K562 (cell line): ENCODE results near the gene EXOC3L1. TPM values are rescaled to one million over a fixed set of nuclear protein-coding genes. Genes with fewer than 3 reads are reported as not detected.

ENCODE experiments used
- ARID3B ChIP-seq: fragments of 250-450 bp; sonication (Bioruptor Pico); IDR thresholded peaks from 2 replicates; pipeline ENCODE4 v1.4.0; 2020; ENCODE audit warnings: borderline replicate concordance
- ATF4 ChIP-seq: fragments of 450-650 bp; formaldehyde crosslinking; IDR thresholded peaks from 2 replicates; pipeline ENCODE4 v1.4.0; 2022; ENCODE audit warnings: mild to moderate bottlenecking, moderate library complexity
- CBX8 ChIP-seq: fragments of 200-600 bp; sonication (generic); IDR thresholded peaks from 2 replicates; pipeline ENCODE4 v1.6.1; 2012; ENCODE audit warnings: borderline replicate concordance, mixed run types, low read depth, mild to moderate bottlenecking, moderate library complexity, mixed read lengths, low read length, control low read depth, inconsistent platforms; ENCODE audit not compliant: poor library complexity, severe bottlenecking; ENCODE audit errors: extremely low read depth
- CXXC5 ChIP-seq: fragments of 250-450 bp; sonication (Bioruptor Pico); IDR thresholded peaks from 2 replicates; pipeline ENCODE4 v1.8.0; 2022; ENCODE audit warnings: inconsistent platforms, mild to moderate bottlenecking, moderate library complexity
- EGR1 ChIP-seq: fragments of 450-650 bp; conservative IDR thresholded peaks from 2 replicates; pipeline ENCODE4 v1.6.1; 2017; ENCODE audit warnings: mild to moderate bottlenecking
- HNRNPLL ChIP-seq: fragments of 200-400 bp; formaldehyde crosslinking; IDR thresholded peaks from 2 replicates; pipeline ENCODE4 v1.6.1; 2017; ENCODE audit warnings: low read length, low read depth, mild to moderate bottlenecking; ENCODE audit not compliant: poor library complexity, severe bottlenecking
- MAFK ChIP-seq: IDR thresholded peaks from 2 replicates; pipeline ENCODE4 v1.6.1; 2011; ENCODE audit warnings: low read length, improper control_type of control experiment
- POLR2H ChIP-seq: IDR thresholded peaks from 2 replicates; pipeline ENCODE4 v1.6.1; 2016; ENCODE audit warnings: missing genetic modification characterization, low read depth, mild to moderate bottlenecking, control low read depth, missing compliant biosample characterization, moderate library complexity
- POU5F1 ChIP-seq: fragments of 150-350 bp; IDR thresholded peaks from 2 replicates; pipeline ENCODE4 v1.6.1; 2014; ENCODE audit warnings: borderline replicate concordance, low read length, low read depth, mild to moderate bottlenecking; ENCODE audit not compliant: partially characterized antibody
- RBM15 ChIP-seq: fragments of 200-400 bp; formaldehyde crosslinking; IDR thresholded peaks from 2 replicates; pipeline ENCODE4 v1.6.1; 2018; ENCODE audit warnings: mild to moderate bottlenecking, low read length, moderate library complexity; ENCODE audit not compliant: insufficient read depth
- SP1 ChIP-seq: sonication (generic); formaldehyde crosslinking; IDR thresholded peaks from 2 replicates; pipeline ENCODE4 v1.8.1; 2022; ENCODE audit warnings: mild to moderate bottlenecking, missing genetic modification reagents
- SUPT5H ChIP-seq: fragments of 450-650 bp; IDR thresholded peaks from 2 replicates; pipeline ENCODE4 v1.6.1; 2016
- TEAD1 ChIP-seq, 2 experiments: fragments of 450-650 bp in 1 of 2; sonication (generic) in 1 of 2; formaldehyde crosslinking; IDR thresholded peaks; 2 replicates each; pipeline versions ENCODE4 v1.4.0 to v1.8.0; 2020 to 2022; ENCODE audit warnings: mild to moderate bottlenecking in 2 of 2, missing genetic modification reagents in 1 of 2
- TSHZ1 ChIP-seq: fragments of 250-450 bp; sonication (Bioruptor Pico); IDR thresholded peaks from 2 replicates; pipeline ENCODE4 v1.4.0; 2020; ENCODE audit warnings: mild to moderate bottlenecking, moderate library complexity
- ZFP30 ChIP-seq: fragments of 250-450 bp; sonication (Bioruptor Pico); IDR thresholded peaks from 2 replicates; pipeline ENCODE4 v1.8.0; 2022; ENCODE audit warnings: moderate library complexity, mild to moderate bottlenecking, inconsistent platforms, borderline replicate concordance
- ZNF134 ChIP-seq: fragments of 250-450 bp; sonication (Bioruptor Pico); conservative IDR thresholded peaks from 2 replicates; pipeline ENCODE4 v1.4.0; 2020
- ZNF695 ChIP-seq: fragments of 450-650 bp; formaldehyde crosslinking; IDR thresholded peaks from 2 replicates; pipeline ENCODE4 v1.4.0; 2020; ENCODE audit warnings: mild to moderate bottlenecking, moderate library complexity
- ZNF699 ChIP-seq: fragments of 250-450 bp; sonication (Bioruptor Pico); IDR thresholded peaks from 2 replicates; pipeline ENCODE4 v1.8.0; 2021; ENCODE audit warnings: mild to moderate bottlenecking, moderate library complexity; ENCODE audit not compliant: insufficient replicate concordance
- ZNF740 ChIP-seq, 3 experiments: fragments of 200-800 bp in 1 of 3; sonication (Bioruptor generic) in 1 of 3; sonication (generic) in 1 of 3; formaldehyde crosslinking in 1 of 3; IDR thresholded peaks; 2 replicates each; pipeline versions ENCODE4 v1.6.1 to v1.8.0; 2016 to 2022; ENCODE audit warnings: mild to moderate bottlenecking in 2 of 3, missing compliant biosample characterization in 2 of 3, missing genetic modification characterization in 2 of 3, missing genetic modification reagents in 1 of 3
- polyA plus RNA-seq, 8 experiments: library from polyadenylated mRNA; depleted of rRNA in 4 of 8; stranded (reverse) in 5 of 8; unstranded in 3 of 8; fragments of >200 nt; fragmentation: Nextera tagmentation in 2 of 8; fragmentation: Illumina TruSeq in 1 of 8; extraction: Ambion mirVana in 2 of 8; extraction: Trizol in 1 of 8; gene quantifications; 2 replicates each; pipeline versions ENCODE4 v1.2.1 to v1.2.3, GENCODE V29; 2011 to 2014; ENCODE audit warnings: inconsistent platforms in 1 of 8, missing spikeins in 1 of 8
- total RNA-seq, 7 experiments: library from RNA; depleted of rRNA in 6 of 7; stranded (reverse); fragments of >200 nt in 6 of 7; fragmentation: Illumina TruSeq in 2 of 7; extraction: Trizol in 2 of 7; gene quantifications; 2 replicates each; pipeline versions ENCODE4 v1.2.1 to v1.2.3, GENCODE V29; 2011 to 2021; ENCODE audit warnings: low replicate concordance in 1 of 7

The EXOC3L1 gene
- total and polyA plus RNA-seq, 9 of the 15 experiments (the other 6 are each of a cell fraction or from before 2014, with no cell fraction given), result 0.08 TPM; not detected in 8

GRCh38 chr16:67183627-67184452, 6.1 kb downstream of the EXOC3L1 start, which contains the start of gene MATCAP1 (continued):
- TF ChIP-seq TSHZ1 (CRISPR knock-in tag) (no peak), ZNF695 (no peak), RBM15 (no peak), ZFP30 (CRISPR knock-in tag) (no peak), MAFK (no peak), ZNF740 (CRISPR knock-in tag; IDR thresholded peaks at IDR 0.05) (no peak), ZNF740 (tag; IDR thresholded peaks at IDR 0.05) (0 out of 4 replicates have a peak, but pooled peaks of 1 of the 2 experiments have one; percentile 35), POU5F1 (no peak), CXXC5 (peak; percentile 87), ZNF699 (no peak), ARID3B (CRISPR knock-in tag) (no peak), SP1 (peak; percentile 94), SUPT5H (peak; percentile 82), ZNF134 (no peak), POLR2H (tag) (no peak), EGR1 (peak; percentile 93), HNRNPLL (peak; percentile 44), CBX8 (no peak), ATF4 (CRISPR knock-in tag) (no peak), TEAD1 (CRISPR knock-in tag; IDR thresholded peaks at IDR 0.05) (no peak)
